Stomach smooth muscle (tissue), 2 donors: ENCODE measurements around the gene ISLR.

Source experiments
- H3K27ac ChIP-seq: one replicate; pipeline ENCODE4 v1.7.0; 2013; ENCODE audit warnings: mild to moderate bottlenecking, low read length, inconsistent platforms
- H3K27me3 ChIP-seq, 2 donors: one replicate each; pipeline ENCODE4 v1.7.0; 2013; ENCODE audit warnings: low read length in 2 of 2; ENCODE audit not compliant: insufficient read depth in 2 of 2, control insufficient read depth in 1 of 2
- H3K36me3 ChIP-seq, 2 donors: one replicate each; pipeline ENCODE4 v1.7.0; 2013; ENCODE audit warnings: low read length in 2 of 2; ENCODE audit not compliant: control insufficient read depth in 2 of 2, insufficient read depth in 2 of 2
- H3K4me1 ChIP-seq: one replicate; pipeline ENCODE4 v1.7.0; 2013; ENCODE audit warnings: low read length; ENCODE audit not compliant: control insufficient read depth, insufficient read depth
- H3K4me3 ChIP-seq, 2 donors: one replicate each; pipeline ENCODE4 v1.7.0; 2013; ENCODE audit warnings: low read length in 2 of 2
- H3K9ac ChIP-seq, 2 donors: one replicate each; pipeline ENCODE4 v1.7.0; 2013; ENCODE audit warnings: low read length in 2 of 2, mild to moderate bottlenecking in 1 of 2
- H3K9me3 ChIP-seq, 2 donors: one replicate each; pipeline ENCODE4 v1.7.0; 2013; ENCODE audit warnings: low read length in 2 of 2; ENCODE audit not compliant: control insufficient read depth in 2 of 2
- donor health status: healthy.
- donor health status: Pancreatic carcinoma.

Gene ISLR

DNA sequence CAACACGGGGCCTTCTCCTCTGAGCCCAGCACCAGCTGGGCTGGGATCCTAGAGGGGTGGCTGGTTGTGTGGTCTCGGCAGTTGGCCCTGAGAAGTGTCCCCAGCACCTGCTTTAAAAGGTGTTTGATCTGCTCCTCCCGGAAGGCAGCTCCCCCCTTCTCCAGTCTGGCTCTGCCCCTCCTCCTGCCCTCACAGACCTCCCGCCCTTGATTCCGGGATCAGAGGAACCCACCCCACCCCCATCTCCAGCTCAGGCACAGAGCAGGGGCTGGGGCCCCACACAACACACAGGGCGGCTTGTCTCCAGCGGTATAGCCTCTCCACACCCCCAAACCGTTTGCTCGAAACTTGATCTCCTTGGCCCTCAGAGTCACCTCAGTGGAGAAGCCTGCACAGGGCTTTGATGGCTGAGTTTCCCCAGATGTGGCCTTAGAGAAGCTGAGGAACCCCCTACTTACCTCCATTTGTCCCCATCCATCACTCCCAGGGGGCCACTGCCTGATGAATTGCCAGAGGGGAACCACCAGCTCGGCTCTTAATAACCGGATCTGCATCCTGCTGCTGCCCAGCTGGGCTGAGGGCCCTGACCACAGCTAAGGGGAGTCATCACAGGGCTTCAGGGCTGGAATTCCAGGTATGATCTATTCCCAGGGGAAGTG lies 35.5 kb downstream of the ISLR start:
- Histone ChIP-seq H3K9ac (no peak overlapping the region), H3K27ac (no peak overlapping the region), H3K4me1 (peaks cover 3% of the 10 kb centered on the region), H3K9me3 (peaks cover 0 to 3% of the 10 kb centered on the region in 2 donors), H3K27me3 (no peaks in the 10 kb centered on the region), H3K4me3 (no peak overlapping the region), H3K36me3 (no peaks in the 10 kb centered on the region)

DNA sequence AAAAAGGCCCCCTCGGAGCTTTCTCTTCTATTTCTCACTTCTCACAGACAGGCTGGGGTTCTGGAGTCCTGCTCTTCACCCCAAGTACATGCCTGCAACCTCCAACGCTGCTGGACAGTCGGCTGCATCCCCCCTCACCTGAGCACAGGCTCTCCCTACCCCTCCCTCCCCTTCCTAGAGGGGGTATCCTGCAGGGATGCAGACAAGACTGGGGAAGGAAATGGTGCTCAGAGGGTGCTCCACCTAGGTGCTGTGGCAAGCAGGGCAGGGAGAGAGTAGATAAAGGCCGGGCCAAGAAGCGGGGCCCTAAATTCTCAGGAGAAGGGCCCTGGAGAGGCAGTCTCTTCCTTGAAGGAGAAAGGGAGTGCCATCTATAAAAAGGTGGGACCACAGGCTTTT lies 36.0 kb downstream of the ISLR start:
- Histone ChIP-seq H3K27ac (peak overlapping the region; percentile 31), H3K9ac (no peak overlapping the region), H3K36me3 (no peaks in the 10 kb centered on the region), H3K27me3 (peaks cover 0 to 2% of the 10 kb centered on the region in 2 donors), H3K4me3 (no peak overlapping the region), H3K9me3 (peaks cover 0 to 3% of the 10 kb centered on the region in 2 donors), H3K4me1 (peaks cover 3% of the 10 kb centered on the region)

DNA sequence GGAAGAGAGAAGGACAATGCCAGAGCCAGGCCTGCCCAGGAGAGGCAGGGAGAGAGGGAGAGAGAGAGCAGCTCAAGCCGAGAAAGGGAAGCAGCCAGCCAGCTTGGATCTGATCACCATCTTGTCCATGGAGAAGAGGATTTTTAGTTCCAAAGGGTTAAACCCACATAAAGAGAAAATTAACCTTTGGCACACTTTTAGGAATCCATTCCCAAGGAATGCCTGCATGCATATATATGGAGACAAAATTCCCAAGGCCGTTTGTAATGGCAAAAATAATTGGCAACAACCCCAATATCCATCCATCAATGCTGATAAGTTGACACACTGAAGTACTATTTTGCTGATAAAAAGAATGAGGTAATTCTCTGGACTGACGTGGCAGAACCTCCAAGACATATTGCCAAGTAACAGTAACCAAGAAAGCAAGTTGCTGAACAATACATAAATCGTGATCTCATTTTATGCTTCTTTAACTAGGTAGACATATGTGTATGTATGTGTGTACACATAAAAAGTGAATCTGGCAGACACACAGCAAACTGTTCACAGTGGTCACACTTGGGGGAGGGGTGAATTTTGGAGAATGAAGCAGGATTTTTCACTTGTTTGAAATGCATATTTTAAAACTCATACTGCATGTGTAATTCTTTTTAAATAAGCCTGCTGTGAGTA lies 36.6 kb downstream of the ISLR start:
- no peak overlapping the region for H3K4me3 ChIP-seq
- H3K27ac ChIP-seq = peak overlapping the region; percentile 31
- no peak overlapping the region for H3K9ac ChIP-seq
- H3K4me1 ChIP-seq = peaks cover 3% of the 10 kb centered on the region
- H3K9me3 ChIP-seq = peaks cover 0 to 3% of the 10 kb centered on the region in 2 donors
- H3K27me3 ChIP-seq = peaks cover 0 to 2% of the 10 kb centered on the region in 2 donors
- H3K36me3 ChIP-seq = no peaks in the 10 kb centered on the region

DNA sequence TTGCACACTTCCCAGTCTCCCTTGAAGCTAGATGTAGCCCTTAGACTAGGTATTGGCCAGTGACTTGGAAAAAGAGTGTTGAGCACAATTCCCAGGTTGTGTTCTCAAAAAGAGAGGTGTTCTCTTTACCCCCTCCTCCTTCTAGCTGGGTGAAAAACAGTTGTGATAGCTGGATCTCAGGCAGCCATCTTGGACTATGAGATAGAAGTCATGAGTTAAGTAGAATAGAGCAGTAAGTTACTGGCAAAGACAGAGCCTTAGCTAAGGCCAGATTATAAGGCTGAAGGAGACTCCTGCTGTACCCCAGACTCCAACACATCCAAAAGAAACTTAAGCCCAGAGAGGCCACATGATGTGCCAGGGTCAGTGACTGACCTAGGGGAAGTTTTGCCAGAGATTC lies 37.2 kb downstream of the ISLR start:
- Histone ChIP-seq H3K36me3 (no peaks in the 10 kb centered on the region), H3K4me1 (peaks cover 3% of the 10 kb centered on the region), H3K27me3 (peaks cover 0 to 2% of the 10 kb centered on the region in 2 donors), H3K9ac (no peak overlapping the region), H3K4me3 (no peak overlapping the region), H3K9me3 (peaks cover 0 to 3% of the 10 kb centered on the region in 2 donors), H3K27ac (peak overlapping the region; percentile 31)

DNA sequence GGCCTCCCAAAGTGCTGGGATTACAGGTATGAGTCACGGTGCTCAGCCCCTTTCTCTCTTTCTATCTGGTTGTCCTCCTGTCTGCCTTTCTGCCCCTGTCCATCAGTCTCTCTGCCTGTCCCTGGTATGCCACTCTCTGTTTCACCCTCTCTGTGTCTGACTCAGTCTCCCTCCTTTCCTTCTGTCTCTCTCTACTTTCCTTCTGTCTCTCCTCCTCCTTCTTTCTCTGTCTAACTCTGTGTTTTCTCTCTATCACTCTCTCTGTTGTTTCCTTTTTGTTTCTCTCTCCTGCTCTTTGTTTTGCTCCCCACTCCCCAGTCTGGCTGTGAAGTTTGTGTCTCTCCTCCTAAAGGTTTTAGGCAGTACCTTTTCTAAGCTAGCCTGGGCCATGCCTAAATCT lies 38.1 kb downstream of the ISLR start:
- Histone ChIP-seq H3K9me3 (peaks cover 0 to 3% of the 10 kb centered on the region in 2 donors), H3K9ac (no peak overlapping the region), H3K36me3 (no peaks in the 10 kb centered on the region), H3K4me1 (peaks cover 3% of the 10 kb centered on the region), H3K27me3 (peaks cover 0 to 2% of the 10 kb centered on the region in 2 donors), H3K4me3 (no peak overlapping the region), H3K27ac (no peak overlapping the region)

DNA sequence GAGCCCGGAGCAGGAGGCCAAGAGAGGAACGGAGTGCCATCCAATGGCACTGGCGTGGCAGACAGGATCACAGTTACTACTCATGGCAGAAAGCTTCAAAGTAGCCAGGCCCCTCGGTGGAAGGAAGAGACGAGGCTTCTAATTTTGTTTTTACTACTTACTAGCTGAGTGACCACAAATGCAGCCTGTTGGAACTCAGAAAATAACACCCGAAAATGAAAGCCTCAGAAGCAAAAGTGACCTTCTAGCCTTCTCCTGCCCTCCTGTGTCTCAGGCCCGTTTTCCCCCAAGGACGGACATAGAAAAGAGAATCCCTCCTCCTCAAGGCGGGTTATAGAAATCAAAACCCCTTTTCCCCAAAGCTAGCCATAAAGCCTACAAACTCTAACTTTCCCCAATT lies 39.0 kb downstream of the ISLR start:
- Histone ChIP-seq H3K27me3 (peaks cover 0 to 2% of the 10 kb centered on the region in 2 donors), H3K4me3 (no peak overlapping the region), H3K36me3 (no peaks in the 10 kb centered on the region), H3K9ac (no peak overlapping the region), H3K27ac (no peak overlapping the region), H3K4me1 (peaks cover 2% of the 10 kb centered on the region), H3K9me3 (peaks cover 0 to 3% of the 10 kb centered on the region in 2 donors)

DNA sequence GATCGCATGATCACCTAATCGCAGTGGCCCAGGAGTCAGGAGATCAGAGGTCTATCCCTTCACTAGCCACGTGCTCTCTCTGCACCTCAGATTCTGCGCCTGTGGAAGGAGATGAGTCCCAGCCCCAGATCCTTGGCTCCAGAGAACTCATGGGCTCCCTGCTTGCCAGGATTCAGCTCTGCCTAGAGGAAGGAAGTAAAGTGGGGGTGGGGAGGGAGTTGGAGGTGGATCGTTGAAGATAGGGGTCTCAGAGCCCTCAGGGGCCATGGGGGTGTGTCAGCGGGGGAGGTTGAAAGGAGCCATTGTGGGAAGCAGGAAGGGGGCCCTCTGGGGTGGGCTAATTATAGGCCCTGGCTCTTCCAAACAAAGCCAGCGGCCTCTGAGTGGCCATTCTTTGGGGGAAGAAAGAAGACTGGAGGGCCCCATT lies 40.4 kb downstream of the ISLR start:
- Histone ChIP-seq H3K27ac (no peak overlapping the region), H3K27me3 (peaks cover 0 to 2% of the 10 kb centered on the region in 2 donors), H3K9ac (no peak overlapping the region), H3K36me3 (no peaks in the 10 kb centered on the region), H3K9me3 (peaks cover 0 to 3% of the 10 kb centered on the region in 2 donors), H3K4me3 (no peak overlapping the region), H3K4me1 (peaks cover 2% of the 10 kb centered on the region)

DNA sequence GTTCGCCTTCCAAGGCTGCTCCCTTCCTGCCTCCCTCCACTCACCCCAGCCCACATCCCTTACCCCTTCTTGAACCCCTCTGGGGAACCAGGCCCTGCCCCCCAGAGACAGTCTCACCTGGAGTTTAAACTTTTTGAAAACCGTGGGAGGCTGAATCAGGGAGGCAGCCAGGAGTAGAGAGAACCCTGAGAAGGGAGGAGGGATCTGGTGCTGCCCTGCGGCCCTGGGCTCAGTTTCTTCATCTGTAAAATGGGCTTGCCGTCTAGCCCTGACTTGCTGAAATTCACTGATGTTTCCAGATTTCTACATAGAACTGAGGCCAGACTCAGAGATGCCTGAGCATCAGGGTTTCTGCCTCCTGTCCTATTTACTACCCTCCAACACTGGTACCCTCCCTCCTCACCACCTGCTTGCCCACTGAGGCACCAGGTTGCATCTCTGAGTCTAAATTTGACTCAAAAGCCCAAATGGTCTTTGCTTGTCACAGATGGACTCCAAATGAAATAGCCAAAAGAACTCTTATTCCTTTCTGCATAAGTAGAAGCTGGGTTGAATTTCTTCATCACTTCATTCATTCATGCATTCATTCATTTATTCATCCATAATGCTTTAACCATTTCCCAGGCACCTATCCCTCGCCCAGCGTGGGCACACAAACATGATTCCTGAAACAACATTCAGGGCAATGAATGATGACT lies 41.0 kb downstream of the ISLR start:
- no peaks in the 10 kb centered on the region for H3K36me3 ChIP-seq
- no peak overlapping the region for H3K9ac ChIP-seq
- H3K4me1 ChIP-seq = peaks cover 2% of the 10 kb centered on the region
- H3K9me3 ChIP-seq = peaks cover 0 to 3% of the 10 kb centered on the region in 2 donors
- no peak overlapping the region for H3K27ac ChIP-seq
- no peak overlapping the region for H3K4me3 ChIP-seq
- peaks cover 0 to 2% of the 10 kb centered on the region in 2 donors for H3K27me3 ChIP-seq

DNA sequence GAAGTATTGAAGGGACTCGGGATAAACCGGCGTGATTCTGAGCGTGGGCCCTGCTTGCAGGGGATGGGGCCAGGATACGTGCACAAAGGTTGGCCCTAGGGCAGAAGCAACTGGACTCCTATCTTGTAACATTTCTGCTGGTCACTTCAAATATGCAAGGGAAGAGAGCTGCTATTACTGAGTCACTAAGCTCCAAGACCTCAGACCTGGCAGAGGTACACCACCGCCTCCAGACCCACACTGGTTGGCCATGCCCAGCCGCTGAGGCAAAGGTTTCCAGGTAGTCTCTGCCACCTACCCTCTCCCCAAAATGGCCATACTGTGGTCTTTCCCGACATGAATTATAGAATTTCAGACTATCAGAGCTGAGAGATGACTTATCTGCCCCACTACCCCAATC lies 42.4 kb downstream of the ISLR start:
- Histone ChIP-seq H3K4me3 (no peak overlapping the region), H3K36me3 (no peaks in the 10 kb centered on the region), H3K9ac (no peak overlapping the region), H3K27ac (no peak overlapping the region), H3K27me3 (peaks cover 0 to 4% of the 10 kb centered on the region in 2 donors), H3K9me3 (no peaks in the 10 kb centered on the region), H3K4me1 (no peaks in the 10 kb centered on the region)

DNA sequence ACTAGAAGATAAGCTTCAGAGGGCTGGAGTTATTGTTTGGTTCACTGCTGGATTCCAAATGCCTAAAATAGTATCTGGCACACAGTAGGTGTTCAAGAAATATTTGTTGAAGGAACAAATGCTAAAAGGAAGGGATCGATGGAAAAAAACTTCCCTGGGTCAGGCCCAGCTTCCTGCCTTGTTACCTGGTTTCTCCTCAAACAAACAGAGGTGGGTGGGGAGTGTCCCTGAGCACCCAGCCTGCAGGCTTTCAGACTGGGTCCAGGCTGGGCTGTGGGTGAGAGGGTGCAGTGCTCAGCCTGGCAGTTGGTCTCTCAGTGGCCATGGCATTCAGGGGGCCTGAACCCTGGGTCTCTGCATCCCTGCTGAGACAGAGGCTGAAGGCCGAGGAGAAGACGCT lies 43.4 kb downstream of the ISLR start:
- Histone ChIP-seq H3K27ac (no peak overlapping the region), H3K9ac (no peak overlapping the region), H3K9me3 (no peaks in the 10 kb centered on the region)

More for the DNA sequence above, 43.4 kb downstream of the ISLR start:
- no peak overlapping the region for H3K4me3 ChIP-seq
- peaks cover 2% of the 10 kb centered on the region for H3K4me1 ChIP-seq
- H3K36me3 ChIP-seq = no peaks in the 10 kb centered on the region
- H3K27me3 ChIP-seq = peaks cover 0 to 6% of the 10 kb centered on the region in 2 donors
